H9 (cell line): ENCODE measurements around the gene PIGBOS1. TPM values are rescaled to one million over a fixed set of nuclear protein-coding genes. Genes with fewer than 3 reads are reported as not detected.

Experiments
- DNase-seq: peaks from one replicate; pipeline ENCODE4 v3.0.0-alpha.2; 2017
- H2AFZ ChIP-seq: one replicate; pipeline ENCODE4 v1.6.1; 2013; ENCODE audit warnings: mild to moderate bottlenecking, low read length, control low read depth, moderate library complexity
- H2AK5ac ChIP-seq: 2 replicates; pipeline ENCODE4 v1.6.1; 2013; ENCODE audit warnings: low read length, control low read depth, mixed read lengths; ENCODE audit not compliant: insufficient read length
- H2BK120ac ChIP-seq: one replicate; pipeline ENCODE4 v1.6.1; 2013; ENCODE audit warnings: low read depth, mild to moderate bottlenecking, low read length, control low read depth, inconsistent platforms; ENCODE audit not compliant: poor library complexity, severe bottlenecking
- H2BK12ac ChIP-seq: 2 replicates; pipeline ENCODE4 v1.6.1; 2013; ENCODE audit warnings: low read length, control low read depth, mixed read lengths, low read depth; ENCODE audit not compliant: insufficient read length
- H2BK15ac ChIP-seq: 2 replicates; pipeline ENCODE4 v1.6.1; 2013; ENCODE audit warnings: low read depth, low read length, control low read depth
- H2BK20ac ChIP-seq: one replicate; pipeline ENCODE4 v1.6.1; 2013; ENCODE audit warnings: low read depth, mild to moderate bottlenecking, low read length, control low read depth, inconsistent platforms; ENCODE audit not compliant: poor library complexity, severe bottlenecking
- H2BK5ac ChIP-seq: 2 replicates; pipeline ENCODE4 v1.6.1; 2013; ENCODE audit warnings: low read length, control low read depth, mixed read lengths; ENCODE audit not compliant: insufficient read length
- H3K14ac ChIP-seq: 2 replicates; pipeline ENCODE4 v1.6.1; 2013; ENCODE audit warnings: low read length, control low read depth; ENCODE audit not compliant: insufficient read depth
- H3K18ac ChIP-seq: 2 replicates; pipeline ENCODE4 v1.6.1; 2013; ENCODE audit warnings: low read depth, mild to moderate bottlenecking, mixed read lengths, low read length, control low read depth; ENCODE audit not compliant: insufficient read length
- H3K23ac ChIP-seq: 2 replicates; pipeline ENCODE4 v1.6.1; 2013; ENCODE audit warnings: low read length, control low read depth, mixed read lengths, low read depth; ENCODE audit not compliant: insufficient read length
- H3K23me2 ChIP-seq: 2 replicates; pipeline ENCODE4 v1.6.1; 2013; ENCODE audit warnings: low read depth, mild to moderate bottlenecking, mixed read lengths, low read length, control low read depth; ENCODE audit not compliant: insufficient read length, poor library complexity, severe bottlenecking
- H3K27ac ChIP-seq: 2 replicates; pipeline ENCODE4 v1.5.1; 2013; ENCODE audit warnings: low read length, control low read depth, mixed read lengths, low read depth; ENCODE audit not compliant: insufficient read length
- H3K27me3 ChIP-seq: 2 replicates; pipeline ENCODE4 v1.6.1; 2013; ENCODE audit warnings: low read length, control low read depth, inconsistent platforms; ENCODE audit not compliant: insufficient read depth
- H3K4ac ChIP-seq: 2 replicates; pipeline ENCODE4 v1.6.1; 2013; ENCODE audit warnings: low read depth, mild to moderate bottlenecking, control low read depth, inconsistent platforms, low read length, moderate library complexity
- H3K4me1 ChIP-seq: 2 replicates; pipeline ENCODE4 v1.6.1; 2013; ENCODE audit warnings: low read length, control low read depth, inconsistent platforms; ENCODE audit not compliant: insufficient read depth
- H3K4me2 ChIP-seq: 2 replicates; pipeline ENCODE4 v1.6.1; 2013; ENCODE audit warnings: low read length, control low read depth, mixed read lengths; ENCODE audit not compliant: insufficient read length, insufficient read depth
- H3K56ac ChIP-seq: 2 replicates; pipeline ENCODE4 v1.6.1; 2013; ENCODE audit warnings: low read depth, mild to moderate bottlenecking, mixed read lengths, low read length, control low read depth; ENCODE audit not compliant: insufficient read length
- H3K79me1 ChIP-seq: 2 replicates; pipeline ENCODE4 v1.6.1; 2013; ENCODE audit warnings: low read depth, mild to moderate bottlenecking, moderate library complexity, low read length, control low read depth, inconsistent platforms; ENCODE audit not compliant: insufficient read depth, poor library complexity, severe bottlenecking
- H3K79me2 ChIP-seq: 2 replicates; pipeline ENCODE4 v1.6.1; 2013; ENCODE audit warnings: low read length, control low read depth, inconsistent platforms; ENCODE audit not compliant: insufficient read depth
- H3K9ac ChIP-seq: 2 replicates; pipeline ENCODE4 v1.6.1; 2013; ENCODE audit warnings: low read length, control low read depth, mixed read lengths; ENCODE audit not compliant: insufficient read length; ENCODE audit errors: extremely low read depth
- H3K9me3 ChIP-seq: one replicate; pipeline ENCODE4 v1.6.1; 2013; ENCODE audit warnings: low read depth, low read length, inconsistent platforms; ENCODE audit not compliant: control insufficient read depth
- H3T11ph ChIP-seq: one replicate; pipeline ENCODE4 v1.6.1; 2013; ENCODE audit warnings: mild to moderate bottlenecking, low read length, control low read depth, inconsistent platforms
- H4K20me1 ChIP-seq: one replicate; pipeline ENCODE4 v1.6.1; 2013; ENCODE audit not compliant: control insufficient read depth, insufficient read length, insufficient read depth
- H4K5ac ChIP-seq: 2 replicates; pipeline ENCODE4 v1.6.1; 2013; ENCODE audit warnings: low read depth, mild to moderate bottlenecking, mixed read lengths, low read length, control low read depth; ENCODE audit not compliant: insufficient read length
- H4K8ac ChIP-seq: replicated peaks from 2 replicates; pipeline ENCODE4 v1.6.1; 2013; ENCODE audit warnings: low read length, control low read depth, mixed read lengths, low read depth; ENCODE audit not compliant: insufficient read length
- H4K91ac ChIP-seq: 2 replicates; pipeline ENCODE4 v1.6.1; 2013; ENCODE audit warnings: low read depth, mild to moderate bottlenecking, moderate library complexity, mixed read lengths, low read length, control low read depth; ENCODE audit not compliant: insufficient read length
- H3K27ac Mint-ChIP-seq, 3 experiments: 2 replicates in 2 of 3; 3 replicates in 1 of 3; pipeline ENCODE4 v1.8.0; 2020 to 2021; ENCODE audit warnings: mixed read lengths in 3 of 3, mild to moderate bottlenecking in 1 of 3, moderate library complexity in 1 of 3
- H3K27me3 Mint-ChIP-seq: 2 replicates; pipeline ENCODE4 v1.8.0; 2021; ENCODE audit warnings: low read depth, mild to moderate bottlenecking, moderate library complexity, mixed read lengths
- H3K36me3 Mint-ChIP-seq, 3 experiments: 2 replicates in 2 of 3; 3 replicates in 1 of 3; pipeline ENCODE4 v1.8.0; 2020 to 2021; ENCODE audit warnings: low read depth in 3 of 3, mixed read lengths in 3 of 3; ENCODE audit not compliant: insufficient read depth in 1 of 3
- H3K4me1 Mint-ChIP-seq, 2 experiments: 2 replicates each; pipeline ENCODE4 v1.8.0; 2020; ENCODE audit warnings: mixed read lengths in 2 of 2
- H3K4me3 Mint-ChIP-seq, 2 experiments: 2 replicates in 1 of 2; 3 replicates in 1 of 2; pipeline ENCODE4 v1.8.0; 2020 to 2021; ENCODE audit warnings: mild to moderate bottlenecking in 2 of 2, mixed read lengths in 2 of 2, moderate library complexity in 1 of 2
- H3K9me3 Mint-ChIP-seq, 2 experiments: 2 replicates in 1 of 2; 3 replicates in 1 of 2; pipeline ENCODE4 v1.8.0; 2020; ENCODE audit warnings: mild to moderate bottlenecking in 2 of 2, mixed read lengths in 2 of 2, moderate library complexity in 1 of 2
- CTCF ChIP-seq: fragments of 200-600 bp; sonication (generic); conservative IDR thresholded peaks from 3 replicates; pipeline ENCODE4 v1.8.0; 2021; ENCODE audit warnings: antibody characterized with exemption, mild to moderate bottlenecking
- WGBS: extraction: QIAGEN DNeasy Blood & Tissue Kit; methylation state at CpG from one replicate; pipeline ENCODE4 v1.1.7; 2013; ENCODE audit warnings: missing lambda C conversion rate, low lambda C conversion rate, mixed read lengths; ENCODE audit not compliant: insufficient read length; ENCODE audit errors: extremely low coverage; 5-methylcytosine and 5-hydroxymethylcytosine counted together
- total RNA-seq: library from RNA; stranded (reverse); gene quantifications from 2 replicates; pipeline ENCODE4 v1.2.1, GENCODE V29; 2021

The PIGBOS1 gene
- total RNA-seq, 1 experiment from 2014 or later: 10.4 TPM

GRCh38 chr15:55283379-55284147 lies 35.4 kb downstream of the PIGBOS1 start:
- H3K79me2 ChIP-seq: no peaks in the 10 kb centered on the region

More at GRCh38 chr15:55283379-55284147, 35.4 kb downstream of the PIGBOS1 start:
- Histone ChIP-seq H2BK15ac (no peak overlapping the region), H3K23ac (no peak overlapping the region), H4K5ac (no peak overlapping the region), H3K27me3 (no peaks in the 10 kb centered on the region), H2BK5ac (no peak overlapping the region), H4K91ac (no peak overlapping the region), H2BK12ac (no peak overlapping the region), H3K56ac (no peak overlapping the region), H4K20me1 (no peaks in the 10 kb centered on the region), H3K23me2 (no peaks in the 10 kb centered on the region), H3K14ac (no peak overlapping the region), H4K8ac (no peak overlapping the region), H2BK120ac (no peak overlapping the region), H3K4me1 (no peaks in the 10 kb centered on the region), H3K9me3 (no peaks in the 10 kb centered on the region), H3T11ph (no peak overlapping the region), H2AFZ (no peak overlapping the region), H3K79me1 (no peaks in the 10 kb centered on the region), H3K4ac (no peak overlapping the region), H2AK5ac (no peak overlapping the region), H3K4me2 (no peak overlapping the region), H2BK20ac (no peak overlapping the region), H3K9ac (no peak overlapping the region), H3K27ac (no peak overlapping the region), H3K18ac (no peak overlapping the region)
- Mint-ChIP-seq H3K4me3 (no peak overlapping the region), H3K4me1 (peaks cover 6 to 8% of the 10 kb centered on the region in 2 experiments; a peak in 2 of 4 replicates), H3K27me3 (peaks cover 4% of the 10 kb centered on the region), H3K36me3 (no peaks in the 10 kb centered on the region; a peak in 1 of 7 replicates), H3K9me3 (no peaks in the 10 kb centered on the region), H3K27ac (no peak overlapping the region)
- WGBS: no CpG with 5 or more reads among the region's 6 CpGs
- no peak for TF ChIP-seq CTCF
- no peak for DNase-seq
